NCI-H774 (cell line): ENCODE measurements around the gene FMNL1.
A peak's percentile ranks its signal among the peaks of the same experiment; 100 is the strongest.

Experiments
- DNase-seq: peaks from one replicate; lab custom pipeline; 2025; lab: John Stamatoyannopoulos, UW

FMNL1 gene

GRCh38 chr17:45222289-45222995 is 757 bp downstream of the FMNL1 start:
- no peak for DNase-seq

- DNase-seq = no peak
Measured at GRCh38 chr17:45222996-45223538, 1.4 kb downstream of the FMNL1 start.

GRCh38 chr17:45223539-45224528 is 2.1 kb downstream of the FMNL1 start:
- DNase-seq = no peak

DNA sequence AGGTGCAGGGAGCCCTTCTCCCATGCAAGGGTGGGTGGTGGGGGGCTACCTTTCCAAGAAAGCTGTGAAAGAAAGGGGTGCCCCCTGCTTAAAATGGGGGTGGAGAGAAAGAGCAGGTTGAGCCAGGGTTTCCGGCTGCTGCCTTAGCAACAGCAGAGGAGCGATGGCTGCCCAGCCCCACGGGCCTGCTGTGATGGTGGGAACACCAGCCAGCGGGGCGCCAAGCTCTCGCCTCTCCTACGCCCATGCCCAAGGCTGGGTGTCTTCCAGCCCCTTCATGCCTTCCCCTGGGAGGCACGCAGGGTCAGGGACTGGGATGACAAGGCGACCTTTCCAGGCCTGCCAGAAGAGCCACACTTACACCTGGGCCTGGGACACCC is 3.0 kb downstream of the FMNL1 start:
- DNase-seq = no peak

DNA sequence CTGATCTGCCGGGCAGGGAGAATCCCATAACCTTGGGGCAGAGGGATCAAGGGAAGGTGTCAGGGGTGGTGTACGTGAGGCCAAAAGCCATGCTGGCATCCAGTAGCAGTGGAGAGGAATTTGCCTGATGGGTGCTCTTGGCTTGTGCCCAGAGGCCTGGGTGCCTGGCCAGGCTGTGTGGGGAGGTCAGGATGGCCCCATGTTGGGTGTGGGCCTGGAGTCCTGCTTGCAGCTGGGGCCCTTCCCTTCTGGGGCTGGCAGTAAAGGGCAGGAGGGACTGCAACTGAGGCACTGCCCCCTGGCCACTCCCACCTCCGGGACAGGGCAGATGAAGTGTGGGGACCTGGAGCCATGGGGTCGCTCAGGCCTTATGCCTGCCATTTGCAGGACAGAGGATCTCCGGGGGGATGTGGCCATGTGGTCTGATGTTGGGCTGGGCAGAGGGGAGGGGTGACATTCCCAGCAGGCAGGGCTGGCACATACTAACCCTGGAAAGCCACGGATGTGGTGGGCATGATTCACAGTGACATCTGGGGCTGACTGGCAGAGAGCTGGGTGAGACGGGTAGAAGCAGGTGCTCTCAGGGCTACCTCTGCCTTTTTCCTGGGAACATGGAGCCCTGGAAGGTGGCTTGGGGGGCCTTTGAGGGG is 3.5 kb downstream of the FMNL1 start:
- no peak for DNase-seq

DNA sequence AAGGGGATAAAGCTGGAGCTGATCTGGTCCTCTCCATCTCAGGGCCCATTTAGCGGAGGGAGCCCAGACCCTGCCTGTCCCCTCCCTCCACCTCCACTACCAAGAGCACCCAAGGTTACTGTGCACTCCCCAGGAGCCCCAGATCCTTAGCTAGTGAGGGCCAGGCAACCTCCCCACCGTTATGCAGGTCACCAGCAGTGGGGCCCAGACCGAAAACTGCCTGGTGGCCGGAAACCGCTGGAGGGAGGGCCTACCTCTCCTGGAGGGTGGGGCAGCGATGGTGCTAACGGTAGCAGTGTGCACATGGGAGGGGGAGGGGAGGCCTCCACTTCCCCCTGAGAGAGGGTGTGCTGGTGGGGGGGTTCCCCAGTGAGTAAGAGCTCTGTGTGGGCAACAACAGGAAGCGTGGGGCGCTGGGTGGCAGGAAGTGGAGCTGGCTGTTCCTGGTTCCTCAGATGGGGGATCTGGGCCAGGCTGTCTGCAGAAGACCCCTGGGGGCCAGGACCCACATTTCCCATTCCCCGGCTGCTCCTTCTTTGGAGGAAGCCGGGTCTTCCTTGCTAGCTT is 4.4 kb downstream of the FMNL1 start:
- no peak for DNase-seq

GRCh38 chr17:45226576-45226975 is 4.9 kb downstream of the FMNL1 start:
- no peak for DNase-seq

GRCh38 chr17:45227101-45227925 is 5.6 kb downstream of the FMNL1 start:
- no peak for DNase-seq

DNA sequence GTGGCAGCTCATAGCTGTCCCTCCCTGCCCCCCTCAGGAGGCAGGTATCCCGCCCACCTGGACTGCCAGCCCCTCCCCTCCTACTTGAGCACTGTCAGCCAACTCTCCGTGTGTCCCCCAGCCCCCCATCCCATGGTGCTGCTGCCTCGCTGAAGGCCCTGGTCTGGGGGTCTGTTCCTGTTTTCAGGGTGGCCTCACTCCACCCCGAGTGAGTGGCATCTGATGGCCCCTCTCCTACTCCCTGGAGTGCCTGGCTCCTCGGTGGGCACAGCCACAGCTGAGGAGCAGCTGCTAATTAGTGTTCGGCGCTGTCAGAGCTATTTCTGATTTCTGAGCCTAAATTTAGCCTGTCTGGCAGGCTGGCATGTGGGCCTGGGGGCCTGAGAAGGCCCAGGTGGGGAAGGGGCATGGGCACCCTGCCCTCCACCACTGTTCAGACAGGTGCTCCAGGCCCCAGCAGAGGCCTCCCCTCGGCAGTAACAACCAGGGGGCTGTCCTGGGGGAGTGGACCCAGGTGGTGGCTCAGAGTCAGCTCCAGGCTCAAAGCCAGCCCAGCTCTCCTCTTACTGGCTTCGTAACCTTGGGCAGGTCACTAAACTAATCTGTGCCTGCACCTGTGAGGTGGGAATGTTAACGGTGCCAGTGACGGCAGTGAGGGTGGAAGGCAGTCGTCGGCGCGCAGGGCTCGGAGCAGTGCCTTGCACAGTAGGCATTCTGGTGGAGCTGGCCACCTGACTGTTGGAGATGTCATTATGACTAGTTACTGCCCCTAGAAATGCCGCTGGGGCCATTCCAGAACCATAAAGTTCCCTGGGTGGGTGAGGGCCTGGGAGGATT is 6.5 kb downstream of the FMNL1 start:
- DNase-seq = no peak

- DNase-seq = no peak
Measured at GRCh38 chr17:45228763-45229539, 7.3 kb downstream of the FMNL1 start.

DNA sequence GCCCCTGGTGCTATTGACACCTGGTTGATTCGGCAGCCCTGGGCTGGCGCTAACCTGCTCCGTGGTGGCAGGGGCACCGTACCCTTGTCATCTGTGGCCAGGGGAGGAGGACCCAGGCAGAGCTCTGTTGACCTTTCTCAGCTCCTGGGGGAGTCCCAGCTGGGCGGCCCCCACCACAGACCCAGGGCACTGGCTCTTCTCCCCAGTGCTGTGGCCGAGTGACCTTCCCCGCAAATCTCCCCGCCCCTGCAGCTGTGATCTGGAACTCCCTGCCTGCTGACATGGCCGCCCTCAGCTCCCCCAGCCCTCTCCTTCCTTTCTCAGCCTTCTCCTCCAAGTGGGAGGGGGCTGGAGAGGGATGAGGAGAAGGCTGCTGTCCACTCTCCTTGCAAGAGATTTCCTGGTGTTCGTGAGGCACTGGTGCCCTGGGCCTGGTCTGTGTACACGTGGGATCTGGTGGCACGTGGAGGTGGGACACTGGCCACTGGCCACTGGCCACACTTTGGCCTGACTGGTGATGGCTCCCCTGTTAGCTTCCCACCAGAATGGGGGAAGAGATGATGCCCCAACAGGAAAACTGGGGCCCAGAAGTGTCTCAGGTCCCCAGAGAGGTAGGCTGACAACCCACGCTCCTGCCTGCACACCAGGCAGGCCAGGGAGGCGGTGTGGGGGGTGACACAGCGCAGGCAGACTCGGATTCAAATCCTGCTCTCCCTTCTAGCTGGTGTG is 8.2 kb downstream of the FMNL1 start:
- DNase-seq = no peak

DNA sequence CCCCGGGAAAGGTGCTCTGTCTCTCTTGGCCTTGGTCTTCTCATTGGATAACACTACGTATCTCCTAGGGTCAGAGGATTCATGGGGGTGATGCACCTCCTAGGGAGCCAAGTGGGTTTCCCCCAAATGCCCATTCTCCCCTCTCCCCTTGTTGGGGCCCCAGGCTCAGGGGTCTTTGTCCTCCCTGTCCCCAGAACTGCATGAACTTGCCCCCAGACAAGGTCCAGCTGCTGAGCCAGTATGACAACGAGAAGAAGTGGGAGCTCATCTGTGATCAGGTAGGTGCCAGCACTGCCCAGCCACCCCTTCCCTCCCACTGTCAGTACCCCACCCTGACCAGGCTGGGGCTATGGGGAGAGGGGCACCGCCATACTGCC is 8.7 kb downstream of the FMNL1 start:
- DNase-seq = no peak

DNA sequence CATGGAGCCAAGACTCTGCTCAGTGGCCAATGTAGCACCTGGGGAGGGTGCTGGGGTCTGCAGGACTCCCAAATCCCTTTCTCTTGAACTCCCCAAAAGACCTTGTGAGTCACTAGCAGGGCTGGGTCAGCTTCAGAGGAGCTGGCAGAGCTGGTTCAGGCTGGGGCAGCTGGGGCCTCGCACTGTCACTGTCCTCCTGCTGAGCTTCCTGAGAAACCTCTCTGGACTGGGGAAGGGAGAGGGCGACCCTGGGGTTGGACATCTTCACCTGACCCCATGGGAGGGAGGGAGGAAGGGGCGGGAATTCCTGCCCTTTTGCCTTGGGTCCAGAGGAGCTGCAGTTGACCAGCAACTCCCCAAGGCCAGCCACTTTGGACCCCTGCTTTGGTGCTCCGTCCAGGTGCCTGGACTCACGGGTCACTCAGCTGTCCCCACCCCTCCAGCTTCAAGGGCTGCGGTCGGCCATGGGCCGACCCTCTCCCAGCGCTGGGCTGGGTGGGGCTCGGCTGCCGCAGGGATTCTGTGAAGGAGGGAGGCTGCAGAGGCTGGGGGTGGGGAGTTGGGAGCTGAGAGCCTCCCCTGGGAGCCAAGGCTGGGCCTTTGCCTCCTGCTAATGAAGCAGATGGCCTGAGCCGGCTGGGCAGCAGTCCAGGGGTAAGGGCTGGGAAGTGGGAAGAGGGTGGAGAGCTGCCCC is 9.2 kb downstream of the FMNL1 start:
- DNase-seq = no peak

DNA sequence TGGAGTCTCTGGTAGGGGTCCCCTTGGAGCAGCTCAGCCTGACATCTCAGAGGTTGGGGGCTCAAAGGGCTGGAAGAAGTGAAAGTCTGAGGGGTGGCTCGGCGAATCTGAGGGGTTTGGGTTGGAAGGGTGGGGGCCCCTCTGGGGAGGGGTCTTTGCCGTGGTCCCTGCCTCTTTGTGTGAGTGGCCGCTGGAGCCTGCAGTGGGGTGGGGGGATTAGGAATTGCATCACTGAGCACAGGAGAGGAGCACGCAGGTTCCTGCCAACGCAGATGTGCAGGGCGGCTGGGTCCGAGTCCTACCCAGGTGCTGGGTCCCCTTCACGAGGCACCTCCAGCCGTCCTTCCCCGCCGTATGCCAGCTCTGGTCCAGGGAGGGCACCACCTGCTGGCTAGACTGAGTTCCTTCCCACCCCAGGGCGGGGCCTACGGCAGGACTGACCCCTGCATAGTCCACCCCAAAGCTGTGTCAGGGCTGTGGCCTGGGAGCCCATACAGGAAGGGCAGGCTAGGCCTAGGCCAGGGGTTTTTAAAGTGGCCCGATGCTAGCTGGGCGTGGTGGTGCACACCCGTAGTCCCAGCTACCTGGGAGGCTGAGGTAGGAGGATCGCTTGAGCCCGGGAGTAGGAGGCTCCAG is 9.9 kb downstream of the FMNL1 start:
- DNase-seq = peak; percentile 25

DNA sequence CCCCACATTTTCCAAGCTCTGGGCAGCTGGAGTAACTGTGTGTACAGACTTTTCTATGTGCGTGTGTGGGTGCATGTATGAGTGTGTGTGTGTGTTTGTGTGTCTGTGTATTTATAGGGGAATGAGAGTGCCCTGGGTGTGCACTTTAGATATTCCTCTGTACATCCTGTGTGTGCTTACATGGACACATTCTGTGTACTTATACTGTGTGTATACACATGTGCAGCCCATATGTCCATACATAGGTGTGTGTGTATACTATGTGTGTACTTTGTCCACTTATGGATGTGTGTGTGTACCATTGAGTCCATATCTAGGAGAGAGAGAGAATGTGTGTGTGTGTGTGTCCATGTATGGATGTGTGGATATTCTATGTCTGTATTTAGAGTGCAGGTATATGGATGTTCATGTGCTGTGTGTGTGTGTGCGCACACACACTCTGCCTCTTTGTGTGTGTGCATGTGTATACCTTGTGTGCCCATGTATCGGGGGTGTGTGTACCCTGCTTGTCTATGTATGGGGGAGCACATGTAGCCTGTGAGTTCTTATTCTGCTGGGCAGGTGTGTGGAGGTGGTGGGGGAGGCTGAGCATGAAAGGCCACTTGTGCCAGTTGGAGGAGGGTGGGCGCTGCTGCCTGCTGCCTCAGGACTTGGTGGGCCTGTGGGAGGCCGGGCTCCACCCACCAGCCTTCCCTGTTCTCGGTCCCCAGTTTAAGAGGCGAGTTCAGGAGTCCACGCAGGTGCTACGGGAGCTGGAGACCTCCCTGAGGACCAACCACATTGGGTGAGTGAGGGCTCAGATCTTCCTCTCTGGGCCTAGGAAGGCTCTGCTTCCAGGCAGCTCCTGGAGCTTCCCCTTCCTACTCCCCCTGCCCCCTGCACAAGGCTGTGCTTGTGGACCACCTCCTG is 11.1 kb downstream of the FMNL1 start:
- no peak for DNase-seq

- DNase-seq = no peak
Measured at GRCh38 chr17:45233423-45233924, 11.8 kb downstream of the FMNL1 start.
